Measurements from ENCODE around the gene TNPO3.

- TF ChIP-seq MAX (IDR thresholded peaks at IDR 0.05; ENCODE audit: low read depth) (no peak), CTCF (IDR thresholded peaks at IDR 0.05) (no peak), POLR2AphosphoS5 (IDR thresholded peaks at IDR 0.05; ENCODE audit: low read depth, low read length) (no peak), JUND (IDR thresholded peaks at IDR 0.05) (no peak)
These were observed 17.3 kb downstream of the TNPO3 start for GRCh38 chr7:129037585-129037984.

All from SK-N-SH (cell line).